HCT116 (cell line): ENCODE measurements around the gene THUMPD2. TPM values are rescaled to one million over a fixed set of nuclear protein-coding genes. Genes with fewer than 3 reads are reported as not detected.

Source experiments
- ATAC-seq: fragments of 200-7000 bp; cut with Tn5 transposase; 2 replicates; pipeline ENCODE4 v1.9.1; 2020; ENCODE audit warnings: mild to moderate bottlenecking, moderate library complexity
- BruUV-seq: library from RNA; stranded (reverse); fragments of 400-500 nt; replicated peaks from 2 replicates; lab custom pipeline; 2021; lab: Mats Ljungman, UMichigan
- CTCF ChIA-PET: fragments of 300-600 bp; sonication (Branson Sonifier 250); formaldehyde crosslinking; loops from one replicate; lab custom pipeline; 2021; ENCODE audit warnings: antibody characterized with exemption; lab: Charles Lee
- POLR2A ChIA-PET: fragments of 300-600, 350-600 bp; sonication (Branson Sonifier 250); formaldehyde crosslinking; loops from one replicate; lab custom pipeline; 2021; ENCODE audit warnings: antibody characterized with exemption; lab: Charles Lee
- RAD21 ChIA-PET, 2 experiments: fragments of 300-600 bp; sonication (Branson Sonifier 250); formaldehyde crosslinking; loops; one replicate each; lab custom pipeline; 2023; ENCODE audit warnings: low total read pairs in 2 of 2; ENCODE audit not compliant: uncharacterized antibody in 2 of 2, unreplicated experiment in 2 of 2, low non-redundant PET in 1 of 2; lab: Charles Lee
- DNase-seq: peaks from one replicate; pipeline ENCODE4 v3.0.0-alpha.2; 2010; ENCODE audit warnings: low read depth, low spot score
- H2AFZ ChIP-seq: fragments of 200-600 bp; shearing (Covaris generic), sonication (generic); 2 replicates; pipeline ENCODE4 v1.6.1; 2017; ENCODE audit warnings: low read depth, mixed run types, mixed read lengths, antibody characterized with exemption, low read length; ENCODE audit not compliant: poor library complexity, severe bottlenecking
- H3K27ac ChIP-seq: 2 replicates; pipeline ENCODE4 v1.5.1; 2012; ENCODE audit warnings: low read depth, low read length
- H3K27me3 ChIP-seq: fragments of 200-600 bp; sonication (generic); 2 replicates; pipeline ENCODE4 v1.6.1; 2016; ENCODE audit warnings: mixed run types, low read length, mixed read lengths; ENCODE audit not compliant: insufficient read depth
- H3K36me3 ChIP-seq, 2 experiments: fragments of 200-500 bp in 1 of 2; fragments of 200-600 bp in 1 of 2; sonication (Bioruptor generic) in 1 of 2; sonication (generic) in 1 of 2; 2 replicates each; pipeline versions ENCODE4 v1.5.1 to v1.6.1; 2014 to 2016; ENCODE audit warnings: low read length in 2 of 2, inconsistent platforms in 1 of 2, mixed read lengths in 1 of 2, mixed run types in 1 of 2; ENCODE audit not compliant: insufficient read depth in 2 of 2, control insufficient read depth in 1 of 2
- H3K4me1 ChIP-seq, 2 experiments: fragments of 200-600 bp in 1 of 2; sonication (generic) in 1 of 2; 2 replicates each; pipeline versions ENCODE4 v1.5.1 to v1.6.1; 2012 to 2017; ENCODE audit warnings: low read length in 2 of 2, inconsistent platforms in 1 of 2, mild to moderate bottlenecking in 1 of 2, mixed read lengths in 1 of 2, mixed run types in 1 of 2, moderate library complexity in 1 of 2; ENCODE audit not compliant: insufficient read depth in 2 of 2, control insufficient read depth in 1 of 2
- H3K4me2 ChIP-seq: fragments of 200-600 bp; sonication (generic); 2 replicates; pipeline ENCODE4 v1.6.1; 2017; ENCODE audit warnings: mixed run types, low read length, mixed read lengths
- H3K4me3 ChIP-seq, 2 experiments: fragments of 200-600 bp in 1 of 2; sonication (generic) in 1 of 2; replicated peaks in 1 of 2; 2 replicates each; pipeline ENCODE4 v1.5.1; 2011 to 2016; ENCODE audit warnings: low read length in 2 of 2, control low read depth in 1 of 2, low read depth in 1 of 2, mild to moderate bottlenecking in 1 of 2, mixed read lengths in 1 of 2, mixed run types in 1 of 2
- H3K79me2 ChIP-seq: fragments of 200-600 bp; sonication (generic); 2 replicates; pipeline ENCODE4 v1.6.1; 2017; ENCODE audit warnings: mild to moderate bottlenecking, mixed run types, low read length, moderate library complexity, mixed read lengths; ENCODE audit not compliant: insufficient read depth
- H3K9ac ChIP-seq: fragments of 200-600 bp; sonication (generic); 2 replicates; pipeline ENCODE4 v1.6.1; 2016; ENCODE audit warnings: low read length, mixed read lengths
- H3K9me2 ChIP-seq: fragments of 200-600 bp; sonication (generic), shearing (Covaris generic); 2 replicates; pipeline ENCODE4 v1.6.1; 2017; ENCODE audit warnings: mixed run types, mild to moderate bottlenecking, moderate library complexity; ENCODE audit not compliant: insufficient read depth
- H3K9me3 ChIP-seq, 2 experiments: fragments of 200-500 bp in 1 of 2; fragments of 200-600 bp in 1 of 2; sonication (Bioruptor generic) in 1 of 2; sonication (generic) in 1 of 2; 2 replicates each; pipeline ENCODE4 v1.6.1; 2014 to 2017; ENCODE audit warnings: low read length in 2 of 2, mixed read lengths in 2 of 2, inconsistent platforms in 1 of 2, low read depth in 1 of 2, mild to moderate bottlenecking in 1 of 2, mixed run types in 1 of 2, moderate library complexity in 1 of 2; ENCODE audit not compliant: control insufficient read depth in 1 of 2, insufficient read depth in 1 of 2
- H4K20me1 ChIP-seq: fragments of 200-600 bp; sonication (generic), shearing (Covaris generic); 2 replicates; pipeline ENCODE4 v1.6.1; 2017; ENCODE audit warnings: mixed run types, mild to moderate bottlenecking, moderate library complexity; ENCODE audit not compliant: insufficient read depth
- ATF3 ChIP-seq: IDR thresholded peaks from 2 replicates; pipeline ENCODE4 v1.6.1; 2012
- EZH2phosphoT487 ChIP-seq: fragments of 200-600 bp; IDR thresholded peaks from 2 replicates; pipeline ENCODE4 v1.6.1; 2018; ENCODE audit warnings: antibody characterized with exemption, borderline replicate concordance
- FOSL1 ChIP-seq: IDR thresholded peaks from 2 replicates; pipeline ENCODE4 v1.6.1; 2012; ENCODE audit warnings: low read depth
- JUND ChIP-seq: IDR thresholded peaks from 2 replicates; pipeline ENCODE4 v1.6.1; 2012
- POLR2A ChIP-seq: IDR thresholded peaks from 2 replicates; pipeline ENCODE4 v1.7.0; 2011; ENCODE audit warnings: borderline replicate concordance; ENCODE audit not compliant: insufficient read depth, insufficient read length; ENCODE audit errors: extremely low read depth
- POLR2AphosphoS5 ChIP-seq: IDR thresholded peaks from 2 replicates; pipeline ENCODE4 v1.6.1; 2011; ENCODE audit warnings: mild to moderate bottlenecking, low read depth, low read length, moderate library complexity
- RAD21 ChIP-seq: IDR thresholded peaks from 2 replicates; pipeline ENCODE4 v1.6.1; 2012; ENCODE audit warnings: low read depth, mild to moderate bottlenecking
- intact Hi-C: fragments of 100-400 bp; cut with micrococcal nuclease; formaldehyde crosslinking; loops from 2 replicates; pipeline ENCODE4 v1.10.0; 2022
- total RNA-seq: library from RNA; stranded (reverse); gene quantifications from one replicate; pipeline ENCODE4 v1.2.1, GENCODE V29; 2021; ENCODE audit not compliant: unreplicated experiment

Gene THUMPD2
- total RNA-seq, 1 experiment from 2014 or later, result 15.8 TPM

DNA sequence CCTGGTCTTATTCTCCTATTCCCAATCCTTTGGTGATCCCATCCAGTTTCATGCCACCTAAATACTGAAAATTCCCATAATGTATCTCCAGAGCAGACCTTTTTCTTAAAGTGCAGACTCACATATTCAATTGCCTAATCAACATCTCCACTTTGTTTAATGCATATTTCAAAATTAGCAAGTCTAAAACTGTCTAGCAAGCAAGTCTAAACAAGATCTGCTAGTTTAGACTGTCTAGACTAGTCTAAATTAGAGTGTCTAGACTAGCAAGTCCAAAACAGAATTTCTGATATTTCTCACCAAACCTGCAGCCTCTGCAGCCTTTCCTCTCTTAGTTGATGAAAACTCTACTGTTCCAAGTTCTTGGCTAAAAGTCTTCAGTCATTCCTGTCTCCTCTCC is 44.6 kb downstream of the THUMPD2 start:
- TF ChIP-seq POLR2AphosphoS5, result no peak
- no peak for TF ChIP-seq JUND
- TF ChIP-seq EZH2phosphoT487, result no peak
- no peak for TF ChIP-seq ATF3
- no peak for TF ChIP-seq POLR2A
- CTCF ChIA-PET, result no interaction called here
- no peaks in the 10 kb centered on the region for H3K4me1 ChIP-seq
- no peaks in the 10 kb centered on the region for H3K27me3 ChIP-seq
- H3K9ac ChIP-seq, result no peak overlapping the region
- ATAC-seq (no peak), DNase-seq (no peak)
- H3K9me2 ChIP-seq, result no peaks in the 10 kb centered on the region
- no peak overlapping the region for H2AFZ ChIP-seq
- intact Hi-C loops, result loop anchor here (5.0 kb wide), 1 partner anchor 502 kb away; no protein-coding TSS in a partner anchor
- H3K27ac ChIP-seq, result no peak overlapping the region
- H3K79me2 ChIP-seq, result peaks cover 28% of the 10 kb centered on the region; the same call in 1 of the 2 replicates
- RAD21 ChIA-PET, result no interaction called here
- BruUV-seq, result no TSS peak
- H3K4me2 ChIP-seq, result no peak overlapping the region
- H3K9me3 ChIP-seq, result no peaks in the 10 kb centered on the region
- H3K4me3 ChIP-seq, result no peak overlapping the region
- peaks cover 16 to 32% of the 10 kb centered on the region in 2 experiments; a peak in 3 of 4 replicates for H3K36me3 ChIP-seq
- peaks cover 8% of the 10 kb centered on the region; the same call in 1 of the 2 replicates for H4K20me1 ChIP-seq
- POLR2A ChIA-PET, result no interaction called here

DNA sequence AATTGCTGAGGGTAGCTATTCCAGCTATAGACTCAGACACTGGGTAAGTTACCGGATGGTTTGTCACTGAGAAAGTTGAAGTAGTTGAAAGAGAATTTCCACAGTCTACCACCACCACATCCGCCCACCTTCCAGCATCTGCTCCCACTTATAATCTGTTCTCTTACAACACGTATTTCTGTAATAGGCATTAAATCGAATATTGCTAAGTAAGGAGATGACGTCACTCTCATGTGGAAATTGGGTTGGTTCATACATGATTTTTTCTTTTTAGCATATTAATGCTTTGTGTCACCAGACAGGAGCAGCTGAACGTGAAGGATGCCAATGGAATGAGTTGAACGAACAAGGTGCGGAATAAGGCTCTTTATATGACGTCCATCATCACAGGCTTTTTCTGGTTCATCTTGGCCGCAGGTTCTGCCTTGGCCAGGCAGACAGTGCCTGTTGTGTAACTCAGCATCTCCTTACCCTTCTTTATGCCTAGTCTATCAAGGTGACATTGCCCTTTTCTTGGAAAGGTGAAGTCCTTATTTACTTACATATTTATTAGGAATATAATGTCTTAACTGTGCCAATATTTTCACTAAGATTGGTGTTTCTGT is 45.9 kb downstream of the THUMPD2 start:
- CTCF ChIA-PET, result no interaction called here
- peaks cover 21% of the 10 kb centered on the region; the same call in 1 of the 2 replicates for H3K79me2 ChIP-seq
- no peak for TF ChIP-seq FOSL1
- no peak for TF ChIP-seq RAD21
- no peak for TF ChIP-seq POLR2AphosphoS5

More for the DNA sequence above, 45.9 kb downstream of the THUMPD2 start:
- H3K9me2 ChIP-seq, result no peaks in the 10 kb centered on the region
- H3K36me3 ChIP-seq, result peaks cover 11 to 23% of the 10 kb centered on the region in 2 experiments; a peak in 3 of 4 replicates
- RAD21 ChIA-PET, result no interaction called here
- intact Hi-C loops, result loop anchor here (5.0 kb wide), 1 partner anchor 501 kb away; no protein-coding TSS in a partner anchor
- no peak overlapping the region for H3K27ac ChIP-seq
- H4K20me1 ChIP-seq, result peaks cover 8% of the 10 kb centered on the region; the same call in 1 of the 2 replicates
- H3K27me3 ChIP-seq, result no peaks in the 10 kb centered on the region
- POLR2A ChIA-PET, result no interaction called here
- no peak overlapping the region for H3K4me2 ChIP-seq
- BruUV-seq, result no TSS peak
- no peaks in the 10 kb centered on the region for H3K4me1 ChIP-seq
- no peak for DNase-seq
- H3K9me3 ChIP-seq, result no peaks in the 10 kb centered on the region
- no peak overlapping the region for H3K4me3 ChIP-seq
- no peak for ATAC-seq
- H2AFZ ChIP-seq, result no peak overlapping the region
- no peak overlapping the region for H3K9ac ChIP-seq
